Measurements from ENCODE around the gene SNED1. TPM values are rescaled to one million over a fixed set of nuclear protein-coding genes. Genes with fewer than 3 reads are reported as not detected.
A peak's percentile ranks its signal among the peaks of the same experiment; 100 is the strongest.

SNED1 gene
- total RNA-seq, 1 experiment from 2014 or later, result 22.0 TPM

DNA sequence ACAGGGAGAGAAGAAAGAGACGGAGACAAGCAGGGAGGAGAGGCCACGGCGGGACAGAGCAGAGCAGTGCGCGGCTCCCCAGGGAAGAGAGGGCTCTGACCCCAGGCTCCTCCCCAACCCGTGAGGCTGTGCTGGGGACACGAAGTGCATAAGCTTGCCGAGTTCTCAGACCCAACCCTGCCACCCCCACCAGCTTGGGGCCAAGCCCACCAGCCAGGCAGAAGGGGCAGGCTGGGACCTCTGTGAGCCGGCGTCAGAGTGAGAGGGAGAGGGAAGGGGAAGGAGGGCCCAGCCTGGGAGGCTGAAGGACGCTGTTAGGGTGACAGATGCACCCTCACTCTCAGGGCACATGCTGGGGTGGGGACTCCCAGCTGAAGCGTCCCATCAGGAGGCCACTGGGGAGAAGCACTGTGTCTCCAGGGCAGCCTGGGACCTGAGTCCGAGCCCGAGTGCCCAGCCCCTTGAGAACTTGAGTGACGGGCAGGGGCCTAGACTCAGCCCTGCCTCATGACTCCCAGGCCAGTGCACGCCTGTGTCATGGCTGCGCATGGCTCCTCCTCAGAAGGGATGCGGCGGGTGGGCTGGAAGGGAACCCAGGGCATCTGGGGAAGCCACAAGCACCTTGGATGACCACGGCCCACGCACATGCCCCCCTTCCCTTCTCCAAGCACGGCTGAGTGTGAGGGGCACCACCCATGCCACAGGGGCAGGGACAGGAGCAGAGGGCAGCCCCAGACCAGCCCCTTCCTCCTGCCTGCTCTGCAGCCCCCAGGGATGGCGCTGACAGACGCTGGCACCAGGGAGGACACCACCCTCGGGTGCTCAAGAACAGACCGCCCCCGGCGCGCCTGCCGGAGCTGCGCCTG lies 72.6 kb downstream of the SNED1 start:
- DNase-seq (ENCODE audit: unreplicated experiment), result no peak
- H3K9me3 Mint-ChIP-seq (ENCODE audit: unreplicated experiment), result no peaks in the 10 kb centered on the region
- H3K27ac Mint-ChIP-seq (ENCODE audit: low read depth, unreplicated experiment), result peak overlapping the region; percentile 41
- CTCF ChIA-PET, result no interaction called here
- no peaks in the 10 kb centered on the region for H3K4me1 Mint-ChIP-seq (ENCODE audit: insufficient read depth, unreplicated experiment)
- no TSS peak for BruUV-seq (replicated peaks)
- intact Hi-C loops (cut with micrococcal nuclease), result no loop called here
- peaks cover 10% of the 10 kb centered on the region for H3K36me3 Mint-ChIP-seq (ENCODE audit: insufficient read depth, unreplicated experiment)
- H3K4me3 Mint-ChIP-seq (ENCODE audit: unreplicated experiment), result no peak overlapping the region
- POLR2A ChIA-PET, result no interaction called here
- TF ChIP-seq, protein P1, sequence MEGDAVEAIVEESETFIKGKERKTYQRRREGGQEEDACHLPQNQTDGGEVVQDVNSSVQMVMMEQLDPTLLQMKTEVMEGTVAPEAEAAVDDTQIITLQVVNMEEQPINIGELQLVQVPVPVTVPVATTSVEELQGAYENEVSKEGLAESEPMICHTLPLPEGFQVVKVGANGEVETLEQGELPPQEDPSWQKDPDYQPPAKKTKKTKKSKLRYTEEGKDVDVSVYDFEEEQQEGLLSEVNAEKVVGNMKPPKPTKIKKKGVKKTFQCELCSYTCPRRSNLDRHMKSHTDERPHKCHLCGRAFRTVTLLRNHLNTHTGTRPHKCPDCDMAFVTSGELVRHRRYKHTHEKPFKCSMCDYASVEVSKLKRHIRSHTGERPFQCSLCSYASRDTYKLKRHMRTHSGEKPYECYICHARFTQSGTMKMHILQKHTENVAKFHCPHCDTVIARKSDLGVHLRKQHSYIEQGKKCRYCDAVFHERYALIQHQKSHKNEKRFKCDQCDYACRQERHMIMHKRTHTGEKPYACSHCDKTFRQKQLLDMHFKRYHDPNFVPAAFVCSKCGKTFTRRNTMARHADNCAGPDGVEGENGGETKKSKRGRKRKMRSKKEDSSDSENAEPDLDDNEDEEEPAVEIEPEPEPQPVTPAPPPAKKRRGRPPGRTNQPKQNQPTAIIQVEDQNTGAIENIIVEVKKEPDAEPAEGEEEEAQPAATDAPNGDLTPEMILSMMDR (IDR thresholded peaks at IDR 0.05; ENCODE audit: unreplicated experiment), result no peak
- H3K27me3 Mint-ChIP-seq (ENCODE audit: insufficient read depth, unreplicated experiment), result no peaks in the 10 kb centered on the region

DNA sequence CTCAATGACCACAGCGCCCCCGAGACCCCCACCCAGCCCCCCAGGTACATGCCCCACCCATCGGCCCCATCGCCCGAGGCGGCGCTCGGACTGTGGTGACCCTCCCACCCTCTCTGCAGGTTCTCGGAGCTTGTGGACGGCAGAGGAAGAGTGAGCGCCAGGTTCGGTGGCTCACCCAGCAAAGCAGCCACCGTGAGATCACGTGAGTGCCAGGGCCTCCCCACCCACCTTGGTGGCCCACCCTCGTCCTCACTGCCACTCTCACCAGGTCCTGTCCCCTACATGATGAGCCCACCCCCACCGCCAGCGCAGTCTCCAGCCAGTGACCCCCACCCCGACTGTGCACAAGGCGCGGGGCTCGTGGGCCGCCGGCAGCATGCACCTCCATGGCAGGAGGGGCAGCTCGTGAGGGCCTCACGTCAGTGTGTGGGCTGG lies 73.3 kb downstream of the SNED1 start:
- no TSS peak for BruUV-seq (replicated peaks)
- Mint-ChIP-seq H3K27me3 (ENCODE audit: insufficient read depth, unreplicated experiment) (no peaks in the 10 kb centered on the region), H3K9me3 (ENCODE audit: unreplicated experiment) (no peaks in the 10 kb centered on the region), H3K27ac (ENCODE audit: low read depth, unreplicated experiment) (no peak overlapping the region), H3K4me1 (ENCODE audit: insufficient read depth, unreplicated experiment) (no peaks in the 10 kb centered on the region), H3K4me3 (ENCODE audit: unreplicated experiment) (no peak overlapping the region), H3K36me3 (ENCODE audit: insufficient read depth, unreplicated experiment) (peaks cover 10% of the 10 kb centered on the region)
- CTCF ChIA-PET, result interaction anchor here (0.6 kb wide), 1 partner anchor 243 kb away, joined by 3 read pairs; no protein-coding TSS in a partner anchor
- intact Hi-C loops (cut with micrococcal nuclease), result no loop called here
- no peak for DNase-seq (ENCODE audit: unreplicated experiment)
- POLR2A ChIA-PET, result no interaction called here
- TF ChIP-seq, protein P1 (IDR thresholded peaks at IDR 0.05; ENCODE audit: unreplicated experiment), result no peak

DNA sequence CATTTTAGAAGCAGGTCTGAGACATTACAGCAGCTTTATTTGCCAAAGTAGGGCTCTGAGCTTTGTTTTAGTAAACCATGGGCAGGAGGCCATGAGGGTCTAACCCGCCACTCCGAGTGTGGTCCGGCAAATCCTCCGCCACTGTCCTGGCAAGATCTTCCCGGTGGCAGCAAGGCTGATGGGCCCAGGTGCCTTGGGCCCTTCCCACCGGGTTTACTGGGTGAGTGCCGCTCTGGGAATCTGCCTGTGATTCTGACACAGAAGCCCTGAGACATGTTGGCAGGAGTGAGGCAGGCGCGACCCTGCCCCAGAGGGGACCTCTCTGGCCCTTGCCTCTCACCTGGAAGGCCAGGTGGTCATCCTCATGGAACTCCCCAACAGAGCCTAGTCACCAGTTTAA lies 73.7 kb downstream of the SNED1 start:
- POLR2A ChIA-PET, result no interaction called here
- intact Hi-C loops (cut with micrococcal nuclease), result no loop called here
- H3K4me1 Mint-ChIP-seq (ENCODE audit: insufficient read depth, unreplicated experiment), result no peaks in the 10 kb centered on the region
- no peaks in the 10 kb centered on the region for H3K27me3 Mint-ChIP-seq (ENCODE audit: insufficient read depth, unreplicated experiment)
- no TSS peak for BruUV-seq (replicated peaks)
- peaks cover 10% of the 10 kb centered on the region for H3K36me3 Mint-ChIP-seq (ENCODE audit: insufficient read depth, unreplicated experiment)
- CTCF ChIA-PET, result interaction anchor here (0.6 to 1.2 kb wide), 2 partner anchors 221 to 243 kb away, joined by 3 read pairs; no protein-coding TSS in a partner anchor
- no peak overlapping the region for H3K4me3 Mint-ChIP-seq (ENCODE audit: unreplicated experiment)
- TF ChIP-seq, protein P1 (IDR thresholded peaks at IDR 0.05; ENCODE audit: unreplicated experiment), result no peak
- H3K27ac Mint-ChIP-seq (ENCODE audit: low read depth, unreplicated experiment), result no peak overlapping the region
- no peaks in the 10 kb centered on the region for H3K9me3 Mint-ChIP-seq (ENCODE audit: unreplicated experiment)
- DNase-seq (ENCODE audit: unreplicated experiment), result no peak

DNA sequence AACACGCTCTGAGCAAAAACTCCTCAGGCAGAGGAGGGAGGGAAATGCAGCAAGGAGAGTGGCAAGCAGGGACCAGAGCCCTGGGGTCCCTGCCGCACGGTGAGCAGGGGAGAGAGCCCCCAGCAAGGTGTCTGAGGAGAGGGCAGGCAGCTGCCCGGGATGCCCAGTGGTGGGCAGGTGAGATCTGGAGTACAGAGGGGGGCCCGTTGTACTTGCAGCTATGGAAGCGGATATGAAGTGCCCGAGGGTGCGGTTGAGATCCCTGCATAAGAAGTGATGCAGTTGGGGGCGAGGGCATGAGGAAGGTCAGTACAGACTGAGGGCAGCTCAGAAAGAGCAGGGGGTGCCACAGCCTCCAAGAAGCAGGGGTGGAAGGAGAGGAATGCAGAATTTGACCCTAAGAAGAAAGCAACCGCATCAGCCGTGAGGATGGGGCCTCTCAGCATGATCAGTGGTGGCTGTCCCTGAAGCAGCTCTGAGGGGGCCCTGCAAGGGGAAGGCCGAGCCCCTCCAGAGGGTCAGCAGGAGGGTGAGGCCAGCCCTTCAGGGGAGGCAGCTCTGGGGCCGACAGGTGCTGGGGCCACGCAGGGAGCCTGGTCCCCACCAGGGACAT lies 74.2 kb downstream of the SNED1 start:
- Mint-ChIP-seq H3K36me3 (ENCODE audit: insufficient read depth, unreplicated experiment) (peaks cover 14% of the 10 kb centered on the region), H3K9me3 (ENCODE audit: unreplicated experiment) (no peaks in the 10 kb centered on the region), H3K27ac (ENCODE audit: low read depth, unreplicated experiment) (no peak overlapping the region), H3K4me3 (ENCODE audit: unreplicated experiment) (no peak overlapping the region), H3K27me3 (ENCODE audit: insufficient read depth, unreplicated experiment) (no peaks in the 10 kb centered on the region), H3K4me1 (ENCODE audit: insufficient read depth, unreplicated experiment) (no peaks in the 10 kb centered on the region)
- intact Hi-C loops (cut with micrococcal nuclease), result no loop called here
- TF ChIP-seq, protein P1 (IDR thresholded peaks at IDR 0.05; ENCODE audit: unreplicated experiment), result no peak
- no peak for DNase-seq (ENCODE audit: unreplicated experiment)
- ChIA-PET POLR2A (interaction anchor here (0.9 kb wide), 1 partner anchor 9 kb away, joined by 3 read pairs; no protein-coding TSS in a partner anchor), CTCF (interaction anchor here (1.2 kb wide), 1 partner anchor 221 kb away, joined by 3 read pairs; no protein-coding TSS in a partner anchor)
- no TSS peak for BruUV-seq (replicated peaks)

All from MCF 10A (cell line).